ENCODE measurements around the gene SLC2A4.

Gene SLC2A4

DNA sequence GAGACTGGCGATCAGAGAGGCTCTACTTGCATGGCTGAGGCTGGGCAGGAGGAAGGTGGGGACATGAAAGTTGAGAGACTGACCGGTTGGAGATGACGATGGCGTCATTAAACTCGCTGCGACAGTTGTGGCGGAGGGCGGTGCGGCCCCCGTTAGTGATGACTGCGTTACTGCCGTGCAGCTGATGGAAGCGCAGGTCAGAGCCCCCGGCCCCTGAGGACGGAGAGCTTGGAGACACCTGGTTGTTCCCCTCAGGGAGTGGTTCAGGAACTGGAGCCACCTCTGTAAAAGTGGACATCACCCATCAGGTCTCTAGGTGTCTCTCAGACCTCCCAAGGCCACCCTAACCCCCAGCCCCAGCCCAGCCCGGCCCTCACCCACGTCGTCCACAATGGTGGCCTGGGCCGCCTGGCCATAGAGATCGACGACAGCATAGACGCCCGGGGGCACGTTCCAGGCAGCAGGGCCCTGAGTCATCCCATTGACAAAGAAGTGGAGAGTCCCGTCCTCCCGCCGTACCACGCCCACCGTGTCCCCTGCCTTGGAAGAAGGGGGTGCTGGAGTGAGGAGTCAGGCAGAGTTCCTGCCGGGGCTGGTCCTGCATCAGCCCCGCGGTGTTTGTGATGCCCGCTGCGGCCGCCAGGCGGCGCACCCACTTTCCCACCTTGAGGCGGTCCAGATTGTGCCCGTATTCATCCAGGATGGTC, 42.4 kb downstream of the SLC2A4 start:
- TF ChIP-seq, protein P1, sequence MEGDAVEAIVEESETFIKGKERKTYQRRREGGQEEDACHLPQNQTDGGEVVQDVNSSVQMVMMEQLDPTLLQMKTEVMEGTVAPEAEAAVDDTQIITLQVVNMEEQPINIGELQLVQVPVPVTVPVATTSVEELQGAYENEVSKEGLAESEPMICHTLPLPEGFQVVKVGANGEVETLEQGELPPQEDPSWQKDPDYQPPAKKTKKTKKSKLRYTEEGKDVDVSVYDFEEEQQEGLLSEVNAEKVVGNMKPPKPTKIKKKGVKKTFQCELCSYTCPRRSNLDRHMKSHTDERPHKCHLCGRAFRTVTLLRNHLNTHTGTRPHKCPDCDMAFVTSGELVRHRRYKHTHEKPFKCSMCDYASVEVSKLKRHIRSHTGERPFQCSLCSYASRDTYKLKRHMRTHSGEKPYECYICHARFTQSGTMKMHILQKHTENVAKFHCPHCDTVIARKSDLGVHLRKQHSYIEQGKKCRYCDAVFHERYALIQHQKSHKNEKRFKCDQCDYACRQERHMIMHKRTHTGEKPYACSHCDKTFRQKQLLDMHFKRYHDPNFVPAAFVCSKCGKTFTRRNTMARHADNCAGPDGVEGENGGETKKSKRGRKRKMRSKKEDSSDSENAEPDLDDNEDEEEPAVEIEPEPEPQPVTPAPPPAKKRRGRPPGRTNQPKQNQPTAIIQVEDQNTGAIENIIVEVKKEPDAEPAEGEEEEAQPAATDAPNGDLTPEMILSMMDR (IDR thresholded peaks at IDR 0.05) = peak; percentile 90
- Mint-ChIP-seq H3K4me1 (peaks cover 16% of the 10 kb centered on the region), H3K27ac (no peak overlapping the region), H3K9me3 (no peaks in the 10 kb centered on the region), H3K36me3 (ENCODE audit: low read depth) (peaks cover 19% of the 10 kb centered on the region), H3K4me3 (no peak overlapping the region), H3K27me3 (ENCODE audit: low read depth, poor library complexity) (no peaks in the 10 kb centered on the region)
- peak; percentile 84 for DNase-seq

DNA sequence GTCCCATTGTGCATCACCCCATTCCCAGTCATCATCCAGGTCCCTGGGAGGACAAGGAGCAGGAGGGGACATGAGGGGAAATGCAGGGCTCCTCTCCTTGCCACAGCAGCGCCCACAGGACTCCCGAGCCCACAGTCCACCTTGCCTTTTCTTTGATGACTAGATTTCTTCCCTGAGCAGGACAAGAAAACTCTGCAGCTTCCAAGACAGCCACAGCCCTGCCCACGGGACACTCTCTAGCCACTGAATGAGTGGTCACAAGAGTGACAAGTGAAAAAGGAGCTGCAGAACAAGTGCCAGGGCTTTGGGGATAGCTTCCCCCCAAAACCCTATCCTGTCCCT, 42.9 kb downstream of the SLC2A4 start:
- no peak overlapping the region for H3K27ac Mint-ChIP-seq
- H3K4me1 Mint-ChIP-seq = peaks cover 17% of the 10 kb centered on the region
- DNase-seq = no peak
- TF ChIP-seq, protein P1 (IDR thresholded peaks at IDR 0.05) = no peak
- no peaks in the 10 kb centered on the region for H3K27me3 Mint-ChIP-seq (ENCODE audit: low read depth, poor library complexity)
- no peaks in the 10 kb centered on the region for H3K9me3 Mint-ChIP-seq
- H3K4me3 Mint-ChIP-seq = no peak overlapping the region
- peaks cover 18% of the 10 kb centered on the region for H3K36me3 Mint-ChIP-seq (ENCODE audit: low read depth)

DNA sequence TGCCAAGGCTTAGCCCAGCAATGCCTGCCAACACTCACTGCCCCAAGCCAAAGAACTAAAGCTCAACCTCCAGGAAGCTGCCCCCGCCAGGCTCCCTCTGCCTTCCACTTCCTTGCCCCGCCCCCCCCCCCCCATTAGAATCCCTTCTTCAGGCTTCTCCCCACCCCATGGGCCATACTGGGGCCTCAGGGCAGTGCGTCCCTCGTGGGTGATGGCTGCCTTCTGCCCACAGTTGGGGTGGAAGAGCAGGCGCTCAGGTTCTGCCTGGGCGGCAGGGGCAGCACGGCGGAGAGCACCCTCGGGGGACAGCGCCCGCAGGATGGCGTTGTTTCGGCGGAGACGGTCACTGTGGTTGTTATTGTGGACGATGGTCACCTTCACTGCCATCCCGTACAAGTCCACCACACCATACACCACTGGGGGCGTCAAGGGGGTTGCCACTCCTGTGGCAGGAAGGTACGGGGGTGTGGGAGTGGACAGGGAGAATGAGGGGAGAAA, 43.6 kb downstream of the SLC2A4 start:
- Mint-ChIP-seq H3K27ac (no peak overlapping the region), H3K27me3 (ENCODE audit: low read depth, poor library complexity) (no peaks in the 10 kb centered on the region), H3K4me1 (peaks cover 23% of the 10 kb centered on the region), H3K4me3 (no peak overlapping the region), H3K9me3 (no peaks in the 10 kb centered on the region), H3K36me3 (ENCODE audit: low read depth) (peaks cover 18% of the 10 kb centered on the region)
- TF ChIP-seq, protein P1 (IDR thresholded peaks at IDR 0.05) = no peak
- no peak for DNase-seq

DNA sequence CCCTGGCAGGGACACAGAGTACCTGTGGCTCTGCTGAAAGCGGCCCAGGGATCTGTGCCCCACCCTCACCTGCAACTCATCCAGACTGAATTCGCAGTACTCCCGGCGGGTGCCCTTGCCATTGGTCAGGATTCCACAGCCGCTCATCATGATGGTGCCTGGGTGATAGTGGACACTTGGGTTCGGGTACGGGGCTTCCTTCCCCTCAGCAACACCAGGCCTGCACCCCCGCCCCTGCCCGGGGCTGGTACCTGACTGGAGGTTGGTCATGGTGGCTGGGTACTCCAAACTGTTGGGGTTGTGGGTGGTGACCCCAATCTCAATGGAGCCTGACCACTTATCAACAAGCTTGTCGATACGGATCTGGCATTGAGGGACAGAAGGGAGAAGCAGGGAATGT, 44.7 kb downstream of the SLC2A4 start:
- Mint-ChIP-seq H3K27ac (no peak overlapping the region), H3K9me3 (no peaks in the 10 kb centered on the region), H3K27me3 (ENCODE audit: low read depth, poor library complexity) (peaks cover 4% of the 10 kb centered on the region), H3K4me1 (peaks cover 31% of the 10 kb centered on the region), H3K36me3 (ENCODE audit: low read depth) (peaks cover 14% of the 10 kb centered on the region), H3K4me3 (no peak overlapping the region)
- TF ChIP-seq, protein P1 (IDR thresholded peaks at IDR 0.05) = no peak
- DNase-seq = no peak

DNA sequence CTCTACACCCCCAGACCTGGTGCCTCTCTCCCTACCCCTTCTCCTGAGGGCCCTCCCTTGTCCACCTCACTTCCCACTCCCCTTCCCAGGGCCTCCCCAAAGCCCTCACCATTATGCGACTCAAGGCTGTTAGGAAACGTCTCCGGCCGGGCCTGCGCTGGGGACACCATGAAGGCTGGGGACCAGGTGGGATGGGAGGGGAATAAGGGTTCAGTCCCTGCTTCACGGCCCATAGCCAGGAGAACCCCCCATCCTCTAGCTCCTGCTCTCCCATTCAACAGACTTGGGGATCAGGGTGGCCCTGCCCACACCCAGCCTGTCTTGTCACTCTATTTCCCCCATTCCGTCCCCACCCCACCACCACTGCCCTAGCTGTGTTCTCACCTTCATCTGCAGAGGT, 45.5 kb downstream of the SLC2A4 start:
- no peak for DNase-seq
- peaks cover 32% of the 10 kb centered on the region for H3K4me1 Mint-ChIP-seq
- peaks cover 7% of the 10 kb centered on the region for H3K36me3 Mint-ChIP-seq (ENCODE audit: low read depth)
- TF ChIP-seq, protein P1 (IDR thresholded peaks at IDR 0.05) = no peak
- peaks cover 4% of the 10 kb centered on the region for H3K27me3 Mint-ChIP-seq (ENCODE audit: low read depth, poor library complexity)
- peak overlapping the region; percentile 18 for H3K4me3 Mint-ChIP-seq
- no peaks in the 10 kb centered on the region for H3K9me3 Mint-ChIP-seq
- H3K27ac Mint-ChIP-seq = no peak overlapping the region

DNA sequence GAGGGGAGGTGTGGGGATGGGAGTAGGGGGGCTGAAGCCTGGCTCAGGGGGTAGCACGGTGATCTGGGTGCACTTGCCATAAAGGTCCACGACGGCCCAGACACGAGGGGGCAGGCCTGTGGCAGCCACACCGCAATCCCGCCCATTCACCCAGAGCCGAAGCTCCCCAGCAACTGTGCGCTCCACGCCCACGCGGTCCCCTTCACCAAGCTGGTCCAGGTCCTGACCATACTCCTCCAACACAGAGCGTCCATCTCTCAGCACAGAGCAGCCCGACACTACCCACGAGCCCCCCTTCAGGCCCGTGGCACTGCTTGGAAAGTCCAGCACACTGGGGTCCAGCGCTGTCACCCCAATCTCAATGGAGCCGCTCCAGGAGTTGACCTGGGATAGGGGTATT, 46.0 kb downstream of the SLC2A4 start:
- Mint-ChIP-seq H3K36me3 (ENCODE audit: low read depth) (peaks cover 2% of the 10 kb centered on the region), H3K27ac (no peak overlapping the region), H3K9me3 (no peaks in the 10 kb centered on the region), H3K4me3 (peak overlapping the region; percentile 99), H3K4me1 (peaks cover 36% of the 10 kb centered on the region), H3K27me3 (ENCODE audit: low read depth, poor library complexity) (peaks cover 4% of the 10 kb centered on the region)
- TF ChIP-seq, protein P1 (IDR thresholded peaks at IDR 0.05) = no peak
- no peak for DNase-seq

Measured in nephron progenitor cell (in vitro differentiated cells).